Testis (tissue), 2 donors: ENCODE results near the gene COL23A1.

Experiments used
- CTCF ChIP-seq, 3 experiments: fragments of 450-650 bp in 2 of 3; fragments of 200-600 bp in 1 of 3; sonication (generic) in 1 of 3; IDR thresholded peaks; one replicate each; pipeline ENCODE4 v1.5.1; 2016 to 2019; ENCODE audit warnings: antibody characterized with exemption in 3 of 3, mild to moderate bottlenecking in 2 of 3, moderate library complexity in 1 of 3
- POLR2A ChIP-seq: fragments of 450-650 bp; IDR thresholded peaks from one replicate; pipeline ENCODE4 v1.6.1; 2017; ENCODE audit warnings: antibody characterized with exemption, mild to moderate bottlenecking, moderate library complexity

DNA sequence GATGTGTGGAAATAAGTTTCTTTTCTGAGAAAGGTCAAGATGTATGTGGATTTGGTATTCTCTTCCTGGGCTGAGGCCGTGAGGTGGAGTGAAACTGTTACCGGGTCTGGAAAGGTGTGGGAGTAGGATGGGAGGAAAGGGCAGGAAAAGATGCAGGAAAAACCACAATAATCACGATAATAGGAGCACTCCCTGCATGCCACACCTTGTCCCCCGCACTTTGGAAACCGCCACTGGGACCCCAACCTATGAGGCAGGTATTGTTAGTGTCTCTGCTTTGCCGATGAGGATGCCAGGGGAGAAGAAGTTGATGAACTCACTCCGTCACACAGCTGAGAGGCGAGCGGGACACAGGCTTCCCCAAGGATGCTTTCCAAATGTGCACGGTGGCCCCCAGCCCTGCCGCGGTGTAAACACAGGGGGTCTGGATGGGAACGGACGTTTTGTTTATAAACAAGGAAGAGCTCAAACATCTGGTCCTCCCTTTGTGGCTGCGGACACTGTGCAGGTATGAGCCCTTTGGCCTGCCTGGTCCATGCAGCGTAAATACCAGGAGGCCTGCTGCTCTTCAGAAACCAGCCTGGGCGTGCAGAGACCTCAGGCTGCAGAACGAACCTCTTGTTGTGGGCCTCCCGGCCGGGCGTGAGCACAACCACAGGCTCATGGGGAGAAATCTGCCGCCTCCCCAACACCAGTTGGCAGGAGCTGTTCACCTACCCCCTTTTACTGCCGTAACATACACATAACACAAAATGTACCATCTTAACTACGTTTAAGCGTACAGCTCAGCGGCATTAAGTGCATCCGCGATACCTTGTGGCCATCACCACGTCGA, 126.7 kb downstream of the COL23A1 start:
- TF ChIP-seq CTCF (IDR thresholded peaks at IDR 0.05) (no peak), POLR2A (no peak)
